Hematopoietic multipotent progenitor cell treated with erythropoietin and hydrocortisone succinate and interleukin-3 and kit ligand, for 6 days (in vitro differentiated cells): ENCODE results near the gene BIVM.
"Not testable (repeated sequence)": the region's sequence is repeated elsewhere in the genome, so short reads cannot be mapped to it uniquely, and the experiment has no call there.

Experiments used
- DNase-seq: peaks from one replicate; pipeline ENCODE4 v3.0.0-alpha.2; 2015

Gene BIVM, protein sequence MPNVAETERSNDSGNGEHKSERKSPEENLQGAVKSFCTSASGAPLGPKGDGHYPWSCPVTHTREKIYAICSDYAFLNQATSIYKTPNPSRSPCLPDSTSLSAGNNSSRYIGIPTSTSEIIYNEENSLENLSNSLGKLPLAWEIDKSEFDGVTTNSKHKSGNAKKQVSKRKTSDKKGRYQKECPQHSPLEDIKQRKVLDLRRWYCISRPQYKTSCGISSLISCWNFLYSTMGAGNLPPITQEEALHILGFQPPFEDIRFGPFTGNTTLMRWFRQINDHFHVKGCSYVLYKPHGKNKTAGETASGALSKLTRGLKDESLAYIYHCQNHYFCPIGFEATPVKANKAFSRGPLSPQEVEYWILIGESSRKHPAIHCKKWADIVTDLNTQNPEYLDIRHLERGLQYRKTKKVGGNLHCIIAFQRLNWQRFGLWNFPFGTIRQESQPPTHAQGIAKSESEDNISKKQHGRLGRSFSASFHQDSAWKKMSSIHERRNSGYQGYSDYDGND

DNA sequence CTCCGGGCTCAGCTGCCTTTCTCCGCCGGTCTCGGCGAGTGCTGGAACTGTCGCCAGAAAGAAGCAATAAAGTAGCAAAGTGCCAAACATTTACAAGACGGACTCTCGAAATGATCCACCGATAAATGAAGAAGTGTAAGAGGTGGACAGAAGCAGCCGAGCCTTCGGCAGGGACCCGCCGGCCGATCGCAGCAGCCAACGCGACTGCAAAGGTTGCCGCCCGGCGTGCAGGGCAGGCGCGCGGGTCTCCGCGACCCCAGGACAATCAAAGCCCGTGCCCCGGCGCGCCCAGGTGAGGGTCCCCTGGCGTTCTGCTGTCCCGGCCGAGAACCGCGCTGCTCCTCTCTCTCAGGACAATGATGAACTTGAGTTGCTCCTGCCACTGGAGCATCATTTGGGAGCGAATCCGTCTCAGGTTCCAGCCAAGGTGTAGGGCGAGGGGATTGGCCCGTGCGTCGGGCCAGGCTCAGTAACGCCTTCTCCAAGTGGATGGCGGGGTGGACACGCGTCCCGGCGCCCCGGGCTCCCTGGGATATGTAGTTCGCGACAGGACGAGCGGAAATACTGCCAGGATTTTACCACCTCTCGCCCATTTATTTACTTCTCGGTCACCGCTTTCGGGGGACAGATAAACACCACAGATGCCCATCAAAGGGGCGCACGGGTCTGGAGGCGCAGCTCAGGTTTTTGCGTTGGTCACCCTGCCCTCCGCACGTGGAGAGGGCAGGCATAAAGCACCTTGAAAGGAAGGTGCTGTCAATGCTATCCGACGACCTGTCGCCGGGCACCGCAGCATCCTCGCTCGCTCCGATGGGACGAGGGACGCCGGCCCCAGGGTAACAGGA is at the start of gene BIVM, which contains the start of gene POGLUT2:
TSS of gene BIVM (plus strand) at position 539 of the 845 bp plus-strand sequence. CDS start 8,149 bp downstream, outside the sequence.
TSS of gene POGLUT2 (minus strand) at position 396 of the 845 bp plus-strand sequence. CDS start at position 90, 306 bp downstream.
- peak; percentile 96 for DNase-seq

DNA sequence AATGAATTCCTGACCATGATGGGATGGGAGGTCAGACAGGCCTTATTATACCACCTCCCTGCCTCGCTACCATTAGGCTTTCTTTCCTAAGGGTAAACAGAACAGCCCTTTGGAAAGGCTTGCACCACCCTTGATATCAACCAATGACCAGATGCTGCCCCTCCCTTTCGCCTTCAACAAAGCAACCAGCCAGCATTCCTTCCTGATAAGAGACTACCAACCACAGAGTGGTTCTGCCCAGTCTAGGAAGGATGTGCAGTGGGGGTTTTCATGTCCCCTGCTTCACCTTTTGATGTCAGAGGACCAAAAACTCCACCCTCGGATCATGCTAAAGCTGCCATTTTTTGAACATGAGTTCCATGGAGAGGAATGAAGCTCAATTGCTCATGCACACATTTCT is 47.0 kb upstream of the BIVM start:
- DNase-seq: peak; percentile 57

DNA sequence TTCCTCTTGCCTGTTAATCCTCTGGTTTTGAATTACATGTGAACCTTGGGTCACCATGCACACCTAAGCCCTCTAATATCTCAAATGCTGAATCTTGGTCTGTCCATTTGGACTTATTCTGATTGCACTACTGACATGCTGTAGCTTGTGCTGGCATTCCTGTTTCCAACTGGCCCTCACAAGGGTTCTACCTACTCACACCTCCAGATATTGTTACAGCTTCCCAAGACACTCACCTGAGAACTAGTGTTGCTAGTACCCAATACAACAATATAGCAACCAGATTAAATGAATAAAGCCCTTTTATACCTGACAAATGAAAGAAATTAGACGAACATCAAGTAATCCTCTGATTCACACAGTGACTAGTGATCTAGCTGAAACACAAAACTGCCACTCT is 41.9 kb upstream of the BIVM start:
- no peak for DNase-seq

DNA sequence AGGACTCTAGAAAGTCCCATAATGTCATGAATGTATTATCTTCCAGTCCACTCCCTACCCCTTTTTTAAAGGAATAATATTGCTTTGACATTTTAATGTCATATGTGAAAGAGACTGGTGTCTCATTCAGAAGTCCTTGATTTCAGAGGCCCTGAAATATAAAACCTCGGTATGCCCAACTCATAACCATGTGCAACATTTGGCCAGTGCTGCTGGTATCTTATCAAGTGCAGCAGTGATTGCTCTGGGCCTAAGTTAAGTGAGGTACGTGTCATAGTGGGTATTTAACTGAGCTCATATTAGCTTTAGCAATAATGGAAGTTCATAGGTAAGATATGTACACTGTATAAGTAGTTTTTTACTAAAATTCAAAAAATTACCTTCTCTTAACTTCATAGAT is 40.1 kb upstream of the BIVM start:
- no peak for DNase-seq

DNA sequence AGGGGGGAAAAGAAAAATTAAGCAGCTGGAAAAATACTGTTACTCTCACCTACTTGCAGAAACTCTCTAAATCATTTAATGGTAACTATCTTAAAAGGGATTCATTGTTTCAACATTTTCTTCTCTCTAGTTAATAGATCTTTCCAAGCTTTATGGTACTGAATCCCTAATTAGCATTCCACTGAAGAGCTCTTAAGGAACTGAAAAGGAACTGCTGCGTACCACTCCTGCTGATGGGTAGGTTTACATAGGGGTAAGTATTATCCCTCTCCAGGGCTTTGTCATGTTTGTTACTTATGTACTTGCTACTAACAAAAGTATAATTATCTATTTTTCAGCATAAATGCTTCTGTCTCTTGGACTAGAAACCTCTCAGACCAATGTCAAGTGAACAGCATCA is 37.8 kb upstream of the BIVM start:
- no peak for DNase-seq

DNA sequence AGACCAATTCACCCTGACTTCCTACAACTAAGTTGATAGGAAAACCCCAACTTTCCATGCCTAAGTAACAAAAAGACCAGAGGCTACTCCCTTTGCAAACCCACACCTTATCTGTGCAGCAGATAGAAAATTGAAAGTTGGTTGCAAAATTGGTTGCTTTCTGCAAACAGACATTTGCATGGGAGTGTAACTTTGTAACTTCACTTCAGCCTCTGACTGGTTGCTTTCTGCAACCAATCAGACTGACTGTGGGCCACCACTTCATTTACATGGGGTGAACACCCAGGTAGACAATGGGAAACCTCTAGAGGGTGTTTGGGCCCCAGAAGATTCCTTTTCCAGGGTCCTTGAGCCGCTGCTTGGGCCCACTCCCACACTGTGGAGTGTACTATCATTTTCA is 35.2 kb upstream of the BIVM start:
- no peak for DNase-seq

DNA sequence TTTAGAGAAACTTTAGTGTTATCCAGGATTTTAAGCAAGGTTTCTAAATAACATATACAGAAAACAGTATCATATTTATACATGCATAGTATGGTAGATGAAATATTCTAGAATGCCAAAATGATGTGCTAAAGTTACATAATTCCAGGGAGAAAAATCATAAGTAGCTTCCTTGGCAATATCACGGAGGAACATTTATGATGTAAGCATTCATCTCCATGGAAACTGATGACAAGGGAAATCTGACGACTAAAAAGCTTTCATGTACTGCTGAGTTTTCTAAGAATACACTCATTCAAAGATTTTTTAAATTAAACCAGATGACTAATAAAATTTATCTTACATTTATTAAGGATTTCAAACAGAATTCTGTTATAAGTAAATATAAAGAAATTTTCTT is 30.0 kb upstream of the BIVM start:
- DNase-seq: no peak

DNA sequence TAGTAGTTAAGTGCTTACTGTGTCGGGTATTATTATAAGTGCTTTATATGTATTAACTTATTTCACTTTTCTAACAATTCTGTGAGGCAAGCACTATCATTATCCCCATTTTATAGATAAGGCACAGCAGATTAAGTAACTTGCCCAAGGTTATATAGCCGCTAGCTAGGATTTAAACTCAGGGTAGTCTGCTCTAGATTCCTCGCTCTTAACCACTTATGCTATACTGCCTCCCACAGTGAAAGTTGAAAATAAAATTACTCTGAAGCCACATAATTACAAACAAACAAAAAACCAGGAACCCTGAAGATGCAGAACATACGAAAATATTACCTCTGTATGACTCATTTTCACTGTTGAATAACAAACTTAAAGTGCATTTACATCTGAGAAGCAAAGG is 29.2 kb upstream of the BIVM start:
- DNase-seq: peak; percentile 33

DNA sequence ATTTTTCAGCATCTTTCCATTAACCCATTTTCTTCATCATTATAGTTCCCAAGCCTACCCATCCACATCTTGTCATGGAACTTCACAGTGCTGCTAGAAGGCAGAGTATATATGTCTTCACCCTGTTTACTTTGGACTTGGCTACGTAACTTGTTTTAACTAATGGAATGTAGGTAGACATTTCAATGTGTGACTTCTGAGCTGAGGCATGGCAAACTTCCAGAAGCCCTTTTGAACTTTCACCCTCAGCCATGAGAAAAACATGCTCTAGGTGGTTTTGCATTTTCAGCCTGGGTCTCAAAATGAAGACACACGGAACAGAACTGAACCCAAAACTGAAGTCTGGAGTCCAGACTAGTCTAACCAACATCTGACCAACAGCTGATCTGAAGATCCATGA is 28.5 kb upstream of the BIVM start:
- no peak for DNase-seq

DNA sequence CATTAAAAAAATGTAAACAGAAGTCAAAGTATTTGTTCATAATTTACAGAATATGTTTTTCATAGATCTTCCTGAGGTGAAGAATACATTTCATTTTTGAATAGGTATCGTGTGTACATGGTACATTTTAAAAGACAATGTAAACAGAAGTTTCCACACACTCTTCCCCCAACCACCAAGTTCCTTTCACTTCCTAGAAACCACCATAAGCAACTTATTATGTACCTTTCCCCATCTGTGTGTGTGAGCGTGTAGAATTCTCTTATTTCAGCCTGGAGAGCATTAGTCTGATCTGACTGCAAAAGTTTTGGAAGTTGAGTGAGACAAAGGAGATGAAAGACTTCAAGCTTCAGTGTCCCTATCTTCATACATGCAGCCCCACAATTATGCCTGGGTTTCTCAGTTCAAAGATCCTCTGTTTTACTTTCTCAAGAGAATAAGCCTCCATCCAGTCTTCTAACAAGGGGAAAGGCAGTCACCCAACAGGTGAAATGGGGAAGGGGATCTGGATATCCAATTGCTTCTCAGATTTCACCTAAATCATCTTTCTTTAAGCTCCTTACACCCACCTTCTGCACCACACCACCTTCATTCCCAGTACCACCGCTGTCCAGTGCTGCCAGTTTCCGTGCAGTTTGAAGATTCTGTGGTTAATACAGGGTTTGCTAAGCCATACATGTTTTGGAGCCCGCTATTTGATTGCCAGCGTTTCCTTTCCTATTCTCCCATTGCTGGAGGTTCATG is 27.4 kb upstream of the BIVM start:
- peak; percentile 36 for DNase-seq

DNA sequence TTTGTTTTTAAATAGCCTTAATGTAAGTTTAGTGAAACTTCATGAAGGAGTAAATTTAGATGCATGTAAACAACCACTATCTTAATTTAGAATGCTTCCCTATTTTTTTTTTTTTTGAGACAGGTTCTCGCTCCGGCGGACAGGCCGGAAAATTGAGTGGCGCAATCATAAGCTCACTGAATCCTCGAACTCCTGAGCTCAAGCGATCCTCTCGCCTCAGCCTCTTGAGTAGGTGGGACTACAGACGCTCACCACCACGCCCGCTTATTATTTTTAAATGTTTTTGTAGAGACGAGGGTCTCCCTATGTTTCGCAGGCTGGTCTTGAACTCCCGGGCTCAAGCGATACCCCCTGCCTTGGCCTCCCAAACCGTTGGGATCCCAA is 26.9 kb upstream of the BIVM start:
- DNase-seq: no peak

DNA sequence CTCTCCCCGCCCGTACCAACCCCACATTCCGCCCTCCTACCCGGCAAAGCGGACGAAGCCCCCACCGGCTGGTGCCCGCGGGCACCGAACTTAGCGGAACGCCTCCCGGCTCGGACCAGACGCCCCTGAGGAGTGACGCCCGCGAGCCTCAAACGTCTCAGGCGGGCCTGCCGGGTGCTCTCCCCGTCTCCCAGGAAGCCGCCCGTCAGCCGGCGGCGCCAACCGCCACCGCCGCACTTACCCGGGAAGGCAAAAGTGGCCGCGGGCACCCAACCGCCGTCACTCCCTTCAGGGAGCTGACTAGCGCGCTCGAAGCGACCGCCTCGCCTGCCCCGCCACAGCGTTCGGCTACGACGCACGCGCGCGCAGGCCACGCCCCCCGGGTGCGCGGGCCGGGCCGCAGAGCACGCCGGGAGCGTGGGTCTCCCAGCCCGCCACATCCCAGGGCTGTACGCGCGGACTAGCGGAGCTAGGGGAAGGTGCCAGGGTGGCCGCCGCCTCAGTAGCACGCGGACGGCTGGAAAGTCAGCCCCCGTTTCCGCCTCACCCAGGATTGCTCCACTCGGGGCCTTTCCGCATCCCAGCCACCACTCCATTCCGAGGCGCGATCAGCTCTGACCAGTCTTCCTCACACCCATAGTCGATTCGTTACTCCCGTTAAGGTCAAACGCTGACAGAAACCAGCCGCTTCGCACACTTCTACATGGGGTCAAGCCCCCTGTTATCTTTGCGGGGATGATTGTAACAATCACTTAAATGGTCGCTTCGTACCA is 25.3 kb upstream of the BIVM start, which contains the start of gene TEX30:
TSS of gene TEX30 (minus strand) at position 346 of the 773 bp plus-strand sequence. CDS start 3,760 bp downstream, outside the sequence.
- peak; percentile 88 for DNase-seq

DNA sequence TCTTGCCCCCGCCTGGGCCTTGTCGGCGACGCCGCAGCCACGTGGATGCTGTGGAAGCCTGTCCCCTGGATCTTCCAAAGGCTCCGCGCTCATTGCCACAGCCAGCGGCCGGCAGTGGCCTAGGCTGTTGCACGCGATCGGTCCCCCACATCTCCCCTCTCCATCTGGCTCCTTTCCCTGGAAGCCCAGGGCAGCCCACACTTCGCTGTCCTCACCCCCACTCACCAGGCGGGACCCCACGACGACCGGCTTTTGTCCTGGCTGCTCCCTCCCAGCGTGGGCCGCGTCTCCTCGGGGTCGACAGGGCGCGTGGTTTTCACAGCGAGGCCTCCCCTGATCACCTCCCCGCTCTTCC is 24.7 kb upstream of the BIVM start:
- DNase-seq: no peak

DNA sequence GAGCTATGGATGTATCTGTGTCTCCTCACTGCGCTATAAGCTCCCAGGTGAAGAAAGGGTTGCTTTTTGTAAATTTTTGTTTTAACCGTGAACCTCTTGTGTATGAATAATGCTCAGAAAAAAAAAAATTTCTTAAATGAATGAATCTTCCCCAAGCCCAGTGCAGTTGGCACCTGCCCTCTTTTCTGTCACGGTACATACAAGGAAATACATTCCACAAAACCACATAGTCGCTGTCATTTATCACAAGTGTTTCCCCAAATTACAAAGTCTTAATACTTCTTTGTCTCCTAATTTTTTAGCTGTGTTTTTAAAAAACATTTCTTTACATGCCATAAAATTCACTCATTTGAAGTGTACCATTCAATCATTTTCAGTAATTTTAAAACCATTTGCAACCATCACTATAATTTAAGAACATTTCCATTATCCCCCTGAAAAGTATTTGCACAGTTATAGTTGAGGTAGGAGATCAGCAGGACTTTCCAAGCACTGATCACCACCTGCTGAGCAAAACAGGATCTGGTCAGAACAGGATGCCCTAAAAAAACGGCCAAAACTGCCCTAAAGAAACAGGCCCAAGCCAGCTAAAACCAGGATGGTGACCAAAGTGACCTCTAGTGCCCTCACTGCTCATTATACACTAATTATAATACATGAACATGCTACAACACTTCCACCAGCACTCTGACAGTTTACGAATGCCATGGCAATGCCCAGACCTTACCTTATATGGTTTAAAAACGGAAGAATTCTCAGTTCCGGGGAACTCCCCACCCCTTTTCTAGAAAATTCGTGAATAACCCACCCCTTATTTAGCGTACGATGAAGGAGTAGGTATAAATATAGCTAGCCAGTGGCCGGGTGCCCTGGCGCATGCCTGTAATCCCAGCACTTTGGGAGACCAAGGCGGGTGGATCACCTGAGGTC is 24.1 kb upstream of the BIVM start:
- DNase-seq: peak; percentile 40

DNA sequence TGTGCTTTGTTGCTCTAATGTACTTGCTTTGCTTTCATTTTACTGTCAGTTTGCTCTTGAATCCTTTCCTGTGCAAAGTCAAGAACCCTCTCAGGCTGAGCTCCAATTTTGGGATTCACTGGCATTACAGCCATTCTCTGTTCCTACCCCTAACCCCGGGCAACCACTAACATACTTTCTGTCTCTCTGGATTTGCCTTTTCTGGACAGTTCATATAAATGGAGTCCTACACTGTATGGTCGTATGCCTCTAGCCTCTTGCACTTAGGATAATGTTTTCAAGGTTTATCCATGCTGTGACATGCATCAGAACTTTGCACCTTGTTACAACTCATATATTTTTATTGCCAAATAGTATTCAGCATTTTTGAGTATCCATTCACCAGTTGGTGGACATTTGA is 22.6 kb upstream of the BIVM start:
- no peak for DNase-seq

DNA sequence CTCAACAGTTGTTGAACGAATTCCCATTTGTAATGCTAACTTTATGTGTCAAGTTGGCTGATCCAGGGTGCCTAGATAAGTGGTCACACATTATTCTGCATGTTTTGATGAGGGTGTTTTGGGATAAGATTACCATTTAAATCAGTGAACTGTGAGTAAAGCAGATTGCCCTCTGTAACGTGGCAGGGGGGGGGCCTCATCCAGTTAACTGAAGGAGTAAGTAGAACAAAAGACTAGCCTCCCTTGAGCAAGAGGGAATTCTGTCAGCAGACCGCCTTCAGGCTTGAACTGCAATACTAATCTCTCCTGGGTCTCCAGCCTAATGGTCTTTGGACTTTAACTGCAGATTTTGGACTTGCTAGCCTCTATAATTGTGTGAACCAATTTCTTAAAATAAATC is 21.2 kb upstream of the BIVM start:
- no peak for DNase-seq

DNA sequence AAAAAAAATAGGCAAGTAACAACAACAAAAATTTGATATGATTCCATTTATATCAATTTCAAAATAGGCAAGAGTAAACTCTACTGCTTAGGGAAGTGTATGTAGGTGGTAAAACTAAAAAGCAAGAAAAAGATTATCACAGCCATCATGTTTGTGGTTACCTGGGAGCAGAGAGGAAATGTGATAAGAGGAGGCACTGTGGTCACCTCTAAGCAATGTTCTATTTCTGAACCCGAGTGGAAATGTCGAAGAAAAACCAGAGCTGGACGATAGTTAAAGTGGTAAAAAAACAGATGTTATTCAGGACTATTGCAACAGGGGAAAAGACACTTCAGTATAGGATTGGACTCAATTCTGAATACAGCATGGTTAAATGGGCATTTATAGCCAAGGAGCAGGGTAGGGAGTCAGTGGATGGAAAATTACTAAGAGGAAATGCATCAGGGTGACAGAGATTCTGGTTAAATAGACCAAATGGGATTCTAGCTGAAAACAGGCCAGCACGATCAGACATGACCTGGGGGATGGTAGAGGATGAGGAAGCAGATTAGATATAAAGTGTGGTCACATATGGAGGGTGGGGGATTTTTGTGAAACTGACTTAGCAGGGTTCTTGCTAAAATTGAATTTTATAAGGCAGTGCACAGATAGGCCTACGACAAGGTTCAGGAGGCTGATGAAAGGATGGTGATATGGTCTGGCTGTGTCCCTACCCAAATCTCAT is 19.3 kb upstream of the BIVM start:
- peak; percentile 78 for DNase-seq

DNA sequence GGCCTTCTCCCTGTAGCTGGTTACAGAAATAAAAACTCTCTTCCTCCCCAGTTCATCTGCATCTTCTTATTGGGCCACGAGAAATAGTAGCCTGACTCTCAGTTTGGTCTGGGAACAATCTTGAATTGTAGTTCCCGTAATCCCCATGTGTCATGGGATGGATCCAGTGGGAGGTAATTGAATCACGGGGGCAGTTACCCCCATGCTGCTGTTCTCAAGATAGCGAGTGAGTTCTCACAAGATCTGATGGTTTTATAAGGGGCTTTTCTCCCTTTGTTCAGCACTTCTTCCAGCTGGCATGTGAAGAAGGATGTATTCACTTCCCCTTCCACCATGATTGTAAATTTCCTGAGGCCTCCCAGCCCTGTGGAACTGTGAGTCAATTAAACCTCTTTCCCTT is 18.3 kb upstream of the BIVM start:
- not testable (repeated sequence) for DNase-seq

DNA sequence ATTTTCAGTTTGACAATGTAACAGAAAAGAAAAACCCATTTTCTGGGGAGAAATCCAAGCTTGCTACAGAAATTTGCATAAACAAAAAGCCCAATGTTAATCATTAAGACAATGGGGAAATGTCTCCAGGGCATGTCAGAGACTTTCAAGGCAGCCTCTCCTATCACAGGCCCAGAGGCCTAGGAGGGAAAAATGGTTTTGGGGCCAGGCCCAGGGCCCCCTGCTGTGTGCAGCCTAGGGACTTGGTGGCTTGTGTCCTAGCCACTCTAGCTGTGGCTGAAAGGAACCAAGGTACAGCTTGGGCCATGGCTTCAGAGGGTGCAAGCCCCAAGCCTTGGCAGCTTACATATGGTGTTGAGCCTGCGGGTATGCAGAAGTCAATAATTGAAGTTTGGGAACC is 17.3 kb upstream of the BIVM start:
- no peak for DNase-seq

DNA sequence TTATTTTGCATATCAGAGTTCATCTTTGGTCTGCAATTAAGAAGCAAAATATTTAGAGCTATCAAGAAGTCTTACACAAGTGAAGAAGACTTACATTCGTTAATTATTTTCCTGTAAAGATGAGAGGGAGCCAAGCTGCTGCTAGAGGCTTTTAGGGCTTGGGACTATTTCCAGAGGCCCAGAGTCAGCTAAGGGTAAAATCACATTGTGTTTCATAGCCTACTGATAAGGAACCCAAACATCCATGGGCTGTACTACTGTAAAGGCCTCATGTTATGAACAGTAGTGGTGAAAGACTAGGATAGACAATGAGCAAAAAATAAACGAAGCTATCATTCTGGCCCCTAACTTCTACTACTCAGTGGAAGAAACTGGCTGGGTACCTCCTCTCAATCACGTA is 14.4 kb upstream of the BIVM start:
- no peak for DNase-seq
